HG03575 (cell line): ENCODE data around the gene SEC14L2.
"Not testable (repeated sequence)": the region's sequence is repeated elsewhere in the genome, so short reads cannot be mapped to it uniquely, and the experiment has no call there.

Experiments used
- ATAC-seq: cut with Tn5 transposase; IDR thresholded peaks from one replicate; pipeline ENCODE4 v1.9.1; 2021; ENCODE audit not compliant: unreplicated experiment, insufficient number of reproducible peaks, low FRiP score; ENCODE audit errors: extremely low read depth

The SEC14L2 gene

GRCh38 chr22:30400159-30400558 is 3.3 kb downstream of the SEC14L2 start:
- ATAC-seq, result no peak

GRCh38 chr22:30401024-30401423 is 4.2 kb downstream of the SEC14L2 start:
- ATAC-seq, result not testable (repeated sequence)

GRCh38 chr22:30402028-30402765 is 5.4 kb downstream of the SEC14L2 start:
- no peak for ATAC-seq

- ATAC-seq, result not testable (repeated sequence)
Measured at GRCh38 chr22:30402766-30403104, 5.9 kb downstream of the SEC14L2 start.

- no peak for ATAC-seq
Measured at GRCh38 chr22:30404307-30404706, 7.5 kb downstream of the SEC14L2 start.

GRCh38 chr22:30405731-30406130 is 8.9 kb downstream of the SEC14L2 start:
- no peak for ATAC-seq

GRCh38 chr22:30406400-30406799 is 9.6 kb downstream of the SEC14L2 start:
- ATAC-seq, result no peak

GRCh38 chr22:30408388-30409102 is 11.7 kb downstream of the SEC14L2 start:
- no peak for ATAC-seq

- ATAC-seq, result no peak
Measured at GRCh38 chr22:30411780-30412179, 15.0 kb downstream of the SEC14L2 start.

GRCh38 chr22:30413001-30413400 is 16.2 kb downstream of the SEC14L2 start:
- no peak for ATAC-seq

- no peak for ATAC-seq
Measured at GRCh38 chr22:30413745-30414524, 17.1 kb downstream of the SEC14L2 start.

GRCh38 chr22:30414525-30415047 is 17.8 kb downstream of the SEC14L2 start:
- ATAC-seq, result no peak

- no peak for ATAC-seq
Measured at GRCh38 chr22:30416403-30416802, 19.6 kb downstream of the SEC14L2 start.

- ATAC-seq, result no peak
Measured at GRCh38 chr22:30416837-30417236, 20.0 kb downstream of the SEC14L2 start.

GRCh38 chr22:30420347-30421125 is 23.7 kb downstream of the SEC14L2 start:
- no peak for ATAC-seq

- ATAC-seq, result no peak
Measured at GRCh38 chr22:30421695-30422480, 25.1 kb downstream of the SEC14L2 start.

- ATAC-seq, result no peak
Measured at GRCh38 chr22:30422481-30423300, 25.9 kb downstream of the SEC14L2 start.
